K562 (cell line): ENCODE data around the gene TPD52L3.

Experiments used
- NR2C2 ChIP-seq, 2 experiments: fragments of 200-800 bp in 1 of 2; sonication (Bioruptor generic) in 1 of 2; sonication (generic) in 1 of 2; formaldehyde crosslinking in 1 of 2; IDR thresholded peaks; 2 replicates each; pipeline versions ENCODE4 v1.6.1 to v1.8.0; 2016 to 2022; ENCODE audit warnings: mild to moderate bottlenecking in 1 of 2, missing compliant biosample characterization in 1 of 2, missing genetic modification characterization in 1 of 2, missing genetic modification reagents in 1 of 2
- SMAD3 ChIP-seq: fragments of 450-650 bp; formaldehyde crosslinking; conservative IDR thresholded peaks from 2 replicates; pipeline ENCODE4 v1.4.0; 2020; ENCODE audit warnings: mild to moderate bottlenecking
- ZNF23 ChIP-seq: fragments of 250-450 bp; sonication (Bioruptor Pico); IDR thresholded peaks from 2 replicates; pipeline ENCODE4 v1.4.0; 2020; ENCODE audit warnings: mild to moderate bottlenecking
- TF ChIP-seq, protein P1 (sequence below): sonication (generic); formaldehyde crosslinking; IDR thresholded peaks from 2 replicates; pipeline ENCODE4 v1.8.0; 2022; ENCODE audit warnings: mild to moderate bottlenecking, low read depth, missing genetic modification reagents

GRCh38 chr9:6356441-6356840, 28.3 kb downstream of the TPD52L3 start:
- TF ChIP-seq ZNF23 (no peak), SMAD3 (CRISPR knock-in tag) (no peak), NR2C2 (CRISPR knock-in tag; IDR thresholded peaks at IDR 0.05) (no peak), NR2C2 (tag; IDR thresholded peaks at IDR 0.05) (no peak)
- TF ChIP-seq, protein P1, sequence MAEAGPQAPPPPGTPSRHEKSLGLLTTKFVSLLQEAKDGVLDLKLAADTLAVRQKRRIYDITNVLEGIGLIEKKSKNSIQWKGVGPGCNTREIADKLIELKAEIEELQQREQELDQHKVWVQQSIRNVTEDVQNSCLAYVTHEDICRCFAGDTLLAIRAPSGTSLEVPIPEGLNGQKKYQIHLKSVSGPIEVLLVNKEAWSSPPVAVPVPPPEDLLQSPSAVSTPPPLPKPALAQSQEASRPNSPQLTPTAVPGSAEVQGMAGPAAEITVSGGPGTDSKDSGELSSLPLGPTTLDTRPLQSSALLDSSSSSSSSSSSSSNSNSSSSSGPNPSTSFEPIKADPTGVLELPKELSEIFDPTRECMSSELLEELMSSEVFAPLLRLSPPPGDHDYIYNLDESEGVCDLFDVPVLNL (CRISPR knock-in tag), result no peak
